Heart left ventricle (tissue), 16 donors: ENCODE data around the gene KLHL6. TPM values are rescaled to one million over a fixed set of nuclear protein-coding genes. Genes with fewer than 3 reads are reported as not detected.

Experiments
- ATAC-seq, 4 donors: fragments of 200-7000 bp; cut with Tn5 transposase; one replicate each; pipeline ENCODE4 v1.9.1; 2020 to 2022; ENCODE audit warnings: moderate library complexity in 4 of 4, mild to moderate bottlenecking in 3 of 4, moderate number of reproducible peaks in 1 of 4
- DNase-seq, 5 donors: peaks; one replicate each; pipeline ENCODE4 v3.0.0-alpha.2; 2020
- H3K27ac ChIP-seq, 12 donors: fragments of 200-600 bp; sonication (generic) in 4 of 12; one replicate each; pipeline versions ENCODE4 v1.5.0 to v1.8.0; 2016 to 2022; ENCODE audit warnings: mild to moderate bottlenecking in 2 of 12
- H3K27me3 ChIP-seq, 9 donors: fragments of 200-600 bp; sonication (generic) in 2 of 9; one replicate each; pipeline versions ENCODE4 v1.5.1 to v1.8.0; 2016 to 2022; ENCODE audit warnings: mild to moderate bottlenecking in 3 of 9
- H3K36me3 ChIP-seq, 9 donors: fragments of 200-600 bp; sonication (generic) in 2 of 9; one replicate each; pipeline versions ENCODE4 v1.5.0 to v1.8.0; 2018 to 2022; ENCODE audit warnings: mild to moderate bottlenecking in 2 of 9
- H3K4me1 ChIP-seq, 12 donors: fragments of 200-600 bp; sonication (generic) in 4 of 12; one replicate each; pipeline versions ENCODE4 v1.5.0 to v1.8.0; 2016 to 2022; ENCODE audit warnings: mild to moderate bottlenecking in 3 of 12
- H3K4me3 ChIP-seq, 12 donors: fragments of 200-600 bp; sonication (generic) in 4 of 12; one replicate each; pipeline versions ENCODE4 v1.5.0 to v1.8.0; 2017 to 2022; ENCODE audit warnings: mild to moderate bottlenecking in 9 of 12, moderate library complexity in 4 of 12
- H3K9me3 ChIP-seq, 12 donors: fragments of 200-600 bp; sonication (generic) in 4 of 12; one replicate each; pipeline versions ENCODE4 v1.5.0 to v1.8.0; 2016 to 2022; ENCODE audit warnings: mild to moderate bottlenecking in 1 of 12
- CTCF ChIP-seq, 12 donors: fragments of 200-600 bp; sonication (generic) in 4 of 12; IDR thresholded peaks; one replicate each; pipeline versions ENCODE4 v1.5.0 to v1.8.0; 2018 to 2022; ENCODE audit warnings: antibody characterized with exemption in 12 of 12, mild to moderate bottlenecking in 5 of 12
- POLR2A ChIP-seq, 2 donors: fragments of 450-650 bp; IDR thresholded peaks; one replicate each; pipeline ENCODE4 v1.6.1; 2017; ENCODE audit warnings: antibody characterized with exemption in 2 of 2, mild to moderate bottlenecking in 2 of 2, moderate library complexity in 2 of 2
- WGBS, 4 donors: extraction: QIAGEN DNeasy Blood & Tissue Kit in 2 of 4; methylation state at CpG; one replicate each; pipeline versions ENCODE4 v1.1.5 to v1.1.7; 2013 to 2018; 5-methylcytosine and 5-hydroxymethylcytosine counted together
- intact Hi-C, 10 donors: fragments of 100-400 bp; cut with DNase I; formaldehyde crosslinking; loops; one replicate each; pipeline versions ENCODE4 v1.11.1 to v1.14.2; 2022
- polyA plus RNA-seq, 2 donors: library from polyadenylated mRNA; stranded (reverse); fragments of 200-250 nt; gene quantifications; one replicate each; pipeline ENCODE4 v1.2.3, GENCODE V29; 2013
- total RNA-seq, 9 donors: library from RNA; depleted of rRNA in 2 of 9; stranded (reverse); fragments of >200 nt in 2 of 9; fragmentation: NEBNext Ultra II Directional in 3 of 9; extraction: Animal tissue kit (Norgen Biotek cat#: 25700) in 3 of 9; gene quantifications; one replicate each; pipeline versions ENCODE4 v1.1.0 to v1.2.4, GENCODE V29; 2016 to 2023
- donor health status: ischemic (EF 13 %, LVEDD 7.1; RV severe dilation, severe dysfunction).
- donor health status: healthy with polysubstance abuse.
- donor health status: DM: no; HTN: yes; CAD: no.
- donor health status: DM: no; HTN: no; CAD: no.
- donor health status: ischemic (EF 25% LVEDD 6.9; RV normal size, moderate dysfunction).
- donor health status: ischemic (EF 25% LVEDD 5.7; RV mildly dilated, moderate dysfunction).
- donor health status: healthy.
- donor health status: DM: yes; HTN: yes; CAD: no.
- donor health status: ischemic (EF 35%, LVEDD 5.7; RV mildly dilated, moderate dysfunction).
- donor health status: nonischemic (EF 11% LVEDD 7.7; RV severe dilation, severe dysfunction).
- donor health status: DM: yes; HTN: yes; CAD: no.
- donor health status: PGD.
- donor health status: ischemic (EF 29% LVEDD 5.4; RV normal size, mild dysfunction).
- donor health status: nonischemic (EF 23%, LVEDD 6.1; RV moderate dilation, normal function).

The KLHL6 gene
- total and polyA plus RNA-seq, 11 donors = 0.46 to 8.1 (median 0.83) TPM

GRCh38 chr3:183438735-183439134, 116.8 kb downstream of the KLHL6 start:
- no peak for TF ChIP-seq POLR2A (IDR thresholded peaks at IDR 0.05)
- no peak for TF ChIP-seq CTCF (IDR thresholded peaks at IDR 0.05)
- no peak for DNase-seq
- H3K36me3 ChIP-seq = no peaks in the 10 kb centered on the region
- no peak overlapping the region for H3K27ac ChIP-seq
- ATAC-seq = no peak
- H3K9me3 ChIP-seq = peaks cover 0 to 16% (median 4%) of the 10 kb centered on the region in 12 donors
- peaks cover 0 to 4% (median 0%) of the 10 kb centered on the region in 12 donors for H3K4me1 ChIP-seq
- intact Hi-C loops = no loop called here
- no peak overlapping the region for H3K4me3 ChIP-seq
- H3K27me3 ChIP-seq = peaks cover 0 to 3% (median 0%) of the 10 kb centered on the region in 9 donors
- WGBS, 4 donors = 60 to 90% (median 79%) methylated on average over 1 of the region's 1 CpG

DNA sequence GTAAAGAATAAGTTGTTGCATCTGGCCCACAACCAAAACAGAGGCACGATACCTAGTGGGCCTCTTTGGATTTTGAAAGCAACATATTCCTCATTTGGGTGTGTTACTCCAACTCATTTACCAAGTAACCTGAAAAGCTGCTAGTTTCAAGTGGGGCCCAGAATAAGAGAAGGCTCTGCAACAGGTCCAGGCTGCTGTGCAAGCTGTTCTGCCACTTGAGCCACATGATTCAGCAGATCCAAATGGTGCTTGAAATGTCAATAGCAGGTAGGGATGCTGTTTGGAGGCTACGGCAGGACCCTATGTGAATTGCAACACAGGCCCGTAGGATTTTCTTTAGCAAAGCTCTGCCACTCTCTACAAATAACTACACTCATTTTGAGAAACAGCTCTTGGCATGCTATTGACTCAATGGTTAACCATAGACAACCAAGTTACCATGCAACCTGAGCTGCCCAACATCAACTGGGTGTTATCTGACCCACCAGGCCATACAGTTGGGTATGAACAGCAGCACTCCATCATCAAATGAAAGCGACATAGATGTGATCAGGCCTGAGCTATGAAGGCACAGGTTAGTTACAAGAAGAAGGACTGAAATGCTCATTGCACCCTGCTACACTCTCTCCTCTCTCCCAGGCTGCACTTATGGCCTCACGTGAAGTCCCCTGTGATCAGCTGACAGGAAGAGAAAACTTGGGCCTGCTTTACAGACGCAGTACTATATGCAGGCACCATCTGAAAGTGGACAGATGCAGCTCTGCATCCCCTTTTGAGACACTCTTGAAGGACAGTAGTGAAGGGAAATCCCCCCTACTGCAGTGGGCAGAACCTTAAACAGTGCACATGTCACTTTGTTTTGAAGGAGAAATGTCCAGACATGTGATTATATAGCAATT, 117.6 kb downstream of the KLHL6 start:
- Histone ChIP-seq H3K36me3 (no peaks in the 10 kb centered on the region), H3K4me1 (peaks cover 0 to 4% (median 0%) of the 10 kb centered on the region in 12 donors), H3K9me3 (peaks cover 0 to 8% (median 0%) of the 10 kb centered on the region in 12 donors), H3K27me3 (peaks cover 0 to 8% (median 0%) of the 10 kb centered on the region in 9 donors), H3K4me3 (no peak overlapping the region), H3K27ac (no peak overlapping the region)
- TF ChIP-seq CTCF (IDR thresholded peaks at IDR 0.05) (no peak), POLR2A (IDR thresholded peaks at IDR 0.05) (no peak)
- ATAC-seq (no peak), DNase-seq (no peak)
- WGBS, 4 donors = 83 to 92% (median 88%) methylated on average over 6 of the region's 6 CpGs
- intact Hi-C loops = no loop called here

Other genes starting within 250 kb of the KLHL6 start
- gene MCF2L2, start 127.1 kb downstream of the KLHL6 start, total RNA-seq = 1 to 10 TPM in 1 of 9 donors, under 1 TPM in 7, not detected in 1; 0.12 to 1.4 (median 0.23) TPM
- gene MCF2L2, start 127.1 kb downstream of the KLHL6 start, polyA plus RNA-seq = under 1 TPM; 0.12 to 0.46 TPM
- gene KLHL24, start 79.9 kb upstream of the KLHL6 start, total RNA-seq = 100 to 1,000 TPM; 118 to 275 (median 200) TPM
- 10 to 100 TPM; 16.5 to 35.8 TPM for gene KLHL24, start 79.9 kb upstream of the KLHL6 start, polyA plus RNA-seq
- 10 to 100 TPM in 5 of 9 donors, 1 to 10 TPM in 4; 6.9 to 21.2 (median 11.7) TPM for gene YEATS2, start 142.1 kb upstream of the KLHL6 start, total RNA-seq
- gene YEATS2, start 142.1 kb upstream of the KLHL6 start, polyA plus RNA-seq = 1 to 10 TPM; 3.2 to 8.8 TPM